NB4 (cell line): ENCODE results near the gene ANXA4.

Experiments used
- DNase-seq: peaks from one replicate; pipeline ENCODE4 v3.0.0; 2010; ENCODE audit warnings: low read depth
- H3K4me3 ChIP-seq: one replicate; pipeline ENCODE4 v1.5.1; 2011; ENCODE audit warnings: mild to moderate bottlenecking, low read depth, low read length, moderate library complexity
- MYC ChIP-seq: IDR thresholded peaks from 2 replicates; pipeline ENCODE4 v1.6.1; 2011; ENCODE audit warnings: low read depth, low read length
- POLR2A ChIP-seq: IDR thresholded peaks from 2 replicates; pipeline ENCODE4 v1.6.1; 2011; ENCODE audit warnings: mild to moderate bottlenecking; ENCODE audit not compliant: insufficient read length; ENCODE audit errors: extremely low read depth
- TF ChIP-seq, protein P1 (sequence below): IDR thresholded peaks from 2 replicates; pipeline ENCODE4 v1.6.1; 2011; ENCODE audit warnings: low read depth, low read length
- TF ChIP-seq, protein P2 (sequence below): IDR thresholded peaks from one replicate; pipeline ENCODE4 v1.5.1; 2012; ENCODE audit warnings: low read depth, low read length

ANXA4 gene

DNA sequence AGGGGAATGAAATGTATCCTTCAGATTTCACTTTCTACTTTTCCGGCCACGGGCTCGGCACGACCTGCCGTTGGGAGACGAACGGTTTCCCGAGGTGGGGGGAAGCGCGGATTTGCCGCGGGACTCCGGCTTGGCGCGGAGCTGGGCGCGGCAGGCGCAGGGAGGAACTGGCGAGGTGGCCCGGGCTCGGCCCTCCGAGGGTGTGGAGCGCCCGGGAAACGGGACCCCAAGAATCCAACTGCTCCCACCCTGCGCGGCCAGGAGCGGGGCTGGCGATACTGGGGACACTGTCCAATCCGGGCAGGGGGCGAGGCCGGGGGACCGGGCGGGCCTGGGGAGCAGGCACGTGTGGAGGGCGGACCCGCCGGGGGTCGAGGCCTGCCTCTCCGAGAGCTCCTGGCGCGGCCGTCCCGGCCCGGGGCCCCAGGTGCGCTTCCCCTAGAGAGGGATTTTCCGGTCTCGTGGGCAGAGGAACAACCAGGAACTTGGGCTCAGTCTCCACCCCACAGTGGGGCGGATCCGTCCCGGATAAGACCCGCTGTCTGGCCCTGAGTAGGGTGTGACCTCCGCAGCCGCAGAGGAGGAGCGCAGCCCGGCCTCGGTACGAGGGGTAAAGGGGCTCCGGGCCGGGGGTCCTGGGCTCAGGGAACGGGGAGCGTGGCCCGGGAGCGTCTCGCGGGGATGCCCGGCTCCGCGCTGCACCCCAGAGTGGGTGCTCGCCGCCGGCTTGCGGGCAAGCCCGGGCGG, at the start of gene ANXA4:
ANXA4 (plus strand) TSS at position 560 of the 747 bp plus-strand sequence. CDS start 39,432 bp downstream, outside the sequence.
- TF ChIP-seq, protein P1, sequence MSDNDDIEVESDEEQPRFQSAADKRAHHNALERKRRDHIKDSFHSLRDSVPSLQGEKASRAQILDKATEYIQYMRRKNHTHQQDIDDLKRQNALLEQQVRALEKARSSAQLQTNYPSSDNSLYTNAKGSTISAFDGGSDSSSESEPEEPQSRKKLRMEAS, result peak; percentile 3; the same call in 1 of the 2 replicates
- TF ChIP-seq POLR2A (peak; percentile 41), MYC (0 out of 2 replicates have a peak, but pooled peaks have one; percentile 47)
- TF ChIP-seq, protein P2, sequence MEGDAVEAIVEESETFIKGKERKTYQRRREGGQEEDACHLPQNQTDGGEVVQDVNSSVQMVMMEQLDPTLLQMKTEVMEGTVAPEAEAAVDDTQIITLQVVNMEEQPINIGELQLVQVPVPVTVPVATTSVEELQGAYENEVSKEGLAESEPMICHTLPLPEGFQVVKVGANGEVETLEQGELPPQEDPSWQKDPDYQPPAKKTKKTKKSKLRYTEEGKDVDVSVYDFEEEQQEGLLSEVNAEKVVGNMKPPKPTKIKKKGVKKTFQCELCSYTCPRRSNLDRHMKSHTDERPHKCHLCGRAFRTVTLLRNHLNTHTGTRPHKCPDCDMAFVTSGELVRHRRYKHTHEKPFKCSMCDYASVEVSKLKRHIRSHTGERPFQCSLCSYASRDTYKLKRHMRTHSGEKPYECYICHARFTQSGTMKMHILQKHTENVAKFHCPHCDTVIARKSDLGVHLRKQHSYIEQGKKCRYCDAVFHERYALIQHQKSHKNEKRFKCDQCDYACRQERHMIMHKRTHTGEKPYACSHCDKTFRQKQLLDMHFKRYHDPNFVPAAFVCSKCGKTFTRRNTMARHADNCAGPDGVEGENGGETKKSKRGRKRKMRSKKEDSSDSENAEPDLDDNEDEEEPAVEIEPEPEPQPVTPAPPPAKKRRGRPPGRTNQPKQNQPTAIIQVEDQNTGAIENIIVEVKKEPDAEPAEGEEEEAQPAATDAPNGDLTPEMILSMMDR, result no peak

DNA sequence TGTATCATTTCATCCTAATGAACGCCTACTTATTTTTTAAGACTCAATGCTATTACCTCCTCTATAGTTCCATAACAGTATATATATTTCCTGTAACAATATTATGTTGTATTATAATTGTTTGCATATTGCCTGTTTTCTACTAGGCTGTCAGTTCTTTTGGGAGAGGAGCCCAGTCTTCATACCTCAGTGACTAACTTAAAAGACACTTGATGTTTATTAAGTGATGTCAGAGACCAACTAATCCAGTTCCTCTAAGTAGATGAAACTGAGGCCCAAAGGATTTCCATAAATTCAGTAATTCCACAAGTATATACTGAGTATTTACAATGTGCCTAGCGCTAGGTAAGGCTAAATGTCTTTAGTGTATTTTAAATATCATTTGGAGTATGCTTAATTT, 49.5 kb upstream of the ANXA4 start:
- no peak overlapping the region for H3K4me3 ChIP-seq
- TF ChIP-seq POLR2A (no peak), MYC (no peak)
- TF ChIP-seq, protein P1, result no peak
- TF ChIP-seq, protein P2, result no peak
- no peak for DNase-seq

More for the DNA sequence above, at the start of gene ANXA4:
- DNase-seq, result peak; percentile 81
- peak within 1 kb of the TSS; percentile 82 for H3K4me3 ChIP-seq

DNA sequence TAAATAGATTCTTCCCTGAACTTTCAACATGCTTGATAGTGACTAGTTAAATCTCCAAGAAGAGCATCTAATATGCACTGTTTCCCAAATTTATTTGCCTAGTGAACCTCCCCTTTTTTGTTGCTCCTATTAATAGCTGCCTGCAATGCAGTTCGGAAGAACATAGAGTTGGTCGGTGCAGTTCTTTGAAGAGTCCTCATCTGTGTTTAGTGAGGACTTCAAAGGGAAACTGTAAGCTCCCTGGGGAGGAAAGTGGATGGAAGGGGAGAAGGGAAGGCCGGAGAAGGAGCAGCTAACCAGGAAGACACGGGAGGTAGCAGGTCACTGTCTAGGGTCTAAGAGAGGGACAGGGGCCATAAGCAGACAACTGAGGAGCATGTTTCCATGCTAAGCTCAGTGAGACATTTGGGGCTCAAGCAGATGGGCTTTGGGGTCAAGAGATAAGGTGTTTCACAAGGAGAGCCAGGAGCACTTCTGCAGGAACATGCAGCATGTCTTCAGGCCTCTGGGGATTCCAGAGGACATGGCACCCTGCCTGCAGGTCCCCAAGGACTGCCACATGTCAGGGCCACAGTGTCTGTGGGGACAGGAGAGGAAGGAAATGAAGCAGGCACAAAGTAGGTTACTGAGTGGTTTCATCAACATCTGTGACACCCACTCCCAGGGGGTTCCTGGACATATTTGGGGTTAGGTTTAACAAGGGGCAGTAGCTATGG, 48.7 kb upstream of the ANXA4 start:
- DNase-seq, result peak; percentile 99
- peak overlapping the region; percentile 12 for H3K4me3 ChIP-seq
- TF ChIP-seq MYC, result peak; percentile 92
- TF ChIP-seq, protein P2, result no peak
- TF ChIP-seq, protein P1, result peak; percentile 84
- no peak for TF ChIP-seq POLR2A

DNA sequence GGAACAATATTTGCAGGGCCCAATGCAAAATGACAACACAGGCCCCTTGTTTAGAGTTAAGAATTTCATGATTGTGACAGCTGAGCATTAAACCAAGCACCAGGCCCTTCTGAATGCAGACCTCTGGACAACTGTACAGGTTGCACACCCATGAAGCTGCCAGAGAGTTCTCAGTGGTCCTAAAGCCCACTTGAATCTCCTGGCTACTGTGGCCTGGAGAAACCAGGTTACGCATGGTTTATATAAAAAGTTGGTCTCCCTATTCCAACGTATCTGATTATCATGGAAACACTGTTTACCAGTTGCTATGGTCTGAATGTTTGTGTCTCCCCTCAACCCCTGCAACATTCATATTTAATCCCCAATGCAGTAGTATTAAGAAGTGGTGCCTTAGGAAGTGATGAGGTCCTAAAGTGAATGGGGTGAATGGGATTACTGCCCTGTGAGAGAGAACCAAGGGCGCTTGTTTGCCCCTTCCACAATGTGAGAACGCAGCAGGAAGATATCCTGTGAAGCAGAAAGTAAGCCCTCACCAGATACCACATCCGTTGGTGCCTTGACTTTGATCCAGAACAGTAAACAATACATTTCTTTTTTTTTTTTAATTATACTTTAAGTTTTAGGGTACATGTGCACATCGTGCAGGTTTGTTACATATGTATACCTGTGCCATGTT, 48.0 kb upstream of the ANXA4 start:
- peak; percentile 71 for DNase-seq
- TF ChIP-seq, protein P2, result no peak
- TF ChIP-seq POLR2A (no peak), MYC (0 out of 2 replicates have a peak, but pooled peaks have one; percentile 29)
- TF ChIP-seq, protein P1, result no peak; the same call in 1 of the 2 replicates
- H3K4me3 ChIP-seq, result no peak overlapping the region

DNA sequence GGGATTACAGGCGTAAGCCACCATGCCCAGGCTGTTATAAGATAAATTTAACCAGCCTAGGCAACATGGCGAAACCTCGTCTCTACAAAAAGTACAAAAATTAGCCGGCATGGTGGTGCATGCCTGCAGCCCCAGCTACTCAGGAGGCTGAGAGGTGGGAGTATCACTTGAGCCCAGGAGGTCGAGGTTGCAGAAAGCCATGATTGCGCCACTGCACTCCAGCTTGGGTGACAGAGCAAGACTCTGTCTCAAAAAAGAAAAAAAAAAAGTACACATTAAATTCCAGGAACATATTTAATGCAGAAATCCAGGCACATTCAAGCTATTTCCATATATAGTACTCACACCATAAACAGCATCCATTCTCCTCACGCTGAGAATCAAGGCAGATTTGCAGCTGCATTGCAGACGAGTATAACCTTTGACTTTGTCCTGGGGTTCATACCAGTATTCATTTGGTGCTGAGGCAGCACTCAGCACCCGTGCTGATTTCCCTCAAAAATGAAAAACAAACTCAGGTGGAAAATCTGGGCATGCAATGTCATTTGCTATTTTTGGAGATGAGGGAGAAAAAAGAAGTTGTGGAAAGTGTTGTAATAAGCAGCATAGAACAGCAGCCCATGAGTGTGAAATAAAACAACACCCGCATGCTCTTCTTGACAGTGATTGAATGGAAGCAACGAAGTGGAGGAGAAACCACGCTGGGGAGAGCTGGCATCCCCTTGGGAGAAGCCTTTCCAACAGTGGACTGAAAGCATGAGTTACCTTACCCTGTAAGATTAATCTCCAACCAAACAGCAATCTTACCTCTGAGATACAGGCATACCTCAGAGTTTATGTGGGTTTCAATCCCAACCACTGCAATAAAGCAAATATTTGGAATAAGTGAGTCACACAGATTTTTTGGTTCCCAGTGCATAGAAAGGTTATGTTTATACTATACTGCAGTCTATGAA, 46.8 kb upstream of the ANXA4 start:
- H3K4me3 ChIP-seq, result peak overlapping the region; percentile 44
- TF ChIP-seq POLR2A (no peak), MYC (peak; percentile 57; the same call in 1 of the 2 replicates)
- TF ChIP-seq, protein P1, result peak; percentile 44; the same call in 1 of the 2 replicates
- DNase-seq, result peak; percentile 92
